GM12872 (cell line): ENCODE measurements around the gene LSM10.

Source experiments
- TF ChIP-seq, protein P1 (sequence below): IDR thresholded peaks from 3 replicates; pipeline ENCODE4 v1.5.1; 2011; ENCODE audit warnings: low read depth, mild to moderate bottlenecking, low read length, moderate library complexity; ENCODE audit not compliant: insufficient read depth

The LSM10 gene

GRCh38 chr1:36440044-36440443 is 42.3 kb upstream of the LSM10 start:
- TF ChIP-seq, protein P1, sequence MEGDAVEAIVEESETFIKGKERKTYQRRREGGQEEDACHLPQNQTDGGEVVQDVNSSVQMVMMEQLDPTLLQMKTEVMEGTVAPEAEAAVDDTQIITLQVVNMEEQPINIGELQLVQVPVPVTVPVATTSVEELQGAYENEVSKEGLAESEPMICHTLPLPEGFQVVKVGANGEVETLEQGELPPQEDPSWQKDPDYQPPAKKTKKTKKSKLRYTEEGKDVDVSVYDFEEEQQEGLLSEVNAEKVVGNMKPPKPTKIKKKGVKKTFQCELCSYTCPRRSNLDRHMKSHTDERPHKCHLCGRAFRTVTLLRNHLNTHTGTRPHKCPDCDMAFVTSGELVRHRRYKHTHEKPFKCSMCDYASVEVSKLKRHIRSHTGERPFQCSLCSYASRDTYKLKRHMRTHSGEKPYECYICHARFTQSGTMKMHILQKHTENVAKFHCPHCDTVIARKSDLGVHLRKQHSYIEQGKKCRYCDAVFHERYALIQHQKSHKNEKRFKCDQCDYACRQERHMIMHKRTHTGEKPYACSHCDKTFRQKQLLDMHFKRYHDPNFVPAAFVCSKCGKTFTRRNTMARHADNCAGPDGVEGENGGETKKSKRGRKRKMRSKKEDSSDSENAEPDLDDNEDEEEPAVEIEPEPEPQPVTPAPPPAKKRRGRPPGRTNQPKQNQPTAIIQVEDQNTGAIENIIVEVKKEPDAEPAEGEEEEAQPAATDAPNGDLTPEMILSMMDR = no peak

DNA sequence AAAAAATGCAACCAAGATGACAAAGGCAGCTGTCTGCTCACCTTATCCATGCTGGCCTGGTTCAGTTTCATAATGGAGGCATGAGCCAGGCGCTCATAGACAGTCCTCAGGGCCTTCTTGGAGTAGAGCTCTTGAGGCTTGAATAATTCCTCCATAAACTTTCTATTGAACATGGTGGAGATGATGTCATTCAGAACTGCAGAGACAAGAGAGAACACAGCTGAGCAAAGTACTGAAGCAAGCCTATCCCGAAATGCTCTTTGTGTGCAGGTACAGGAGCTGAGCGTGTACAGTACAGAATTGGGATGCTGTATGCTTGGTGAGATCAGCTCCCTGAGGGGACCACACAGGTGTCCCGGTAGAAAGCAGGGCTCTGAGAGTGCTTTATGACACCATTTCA is 41.0 kb upstream of the LSM10 start:
- TF ChIP-seq, protein P1 = no peak

GRCh38 chr1:36436821-36437220 is 39.1 kb upstream of the LSM10 start:
- TF ChIP-seq, protein P1 = no peak

DNA sequence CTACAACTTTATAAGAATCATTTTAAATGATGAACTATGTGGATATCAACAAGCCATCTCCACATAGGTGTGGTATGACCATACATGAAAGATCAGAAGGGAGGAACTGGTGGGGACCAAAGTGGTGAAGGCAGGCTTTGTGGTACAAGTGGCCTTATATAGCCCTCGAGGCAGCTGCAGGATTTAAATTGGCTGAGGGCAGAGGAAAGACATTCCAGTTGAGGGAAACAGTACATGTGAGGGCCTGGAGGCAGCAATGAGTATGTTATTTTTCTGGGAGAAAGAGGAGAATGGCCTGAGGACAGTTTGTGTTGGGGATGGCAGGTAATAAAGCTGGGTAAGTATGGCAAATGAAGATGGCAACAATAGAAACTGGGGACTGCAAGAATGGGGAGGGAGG is 35.4 kb upstream of the LSM10 start:
- TF ChIP-seq, protein P1 = no peak

GRCh38 chr1:36432616-36433015 is 34.9 kb upstream of the LSM10 start:
- TF ChIP-seq, protein P1 = no peak

- TF ChIP-seq, protein P1 = no peak
These were observed 28.1 kb upstream of the LSM10 start for GRCh38 chr1:36425791-36426190.

DNA sequence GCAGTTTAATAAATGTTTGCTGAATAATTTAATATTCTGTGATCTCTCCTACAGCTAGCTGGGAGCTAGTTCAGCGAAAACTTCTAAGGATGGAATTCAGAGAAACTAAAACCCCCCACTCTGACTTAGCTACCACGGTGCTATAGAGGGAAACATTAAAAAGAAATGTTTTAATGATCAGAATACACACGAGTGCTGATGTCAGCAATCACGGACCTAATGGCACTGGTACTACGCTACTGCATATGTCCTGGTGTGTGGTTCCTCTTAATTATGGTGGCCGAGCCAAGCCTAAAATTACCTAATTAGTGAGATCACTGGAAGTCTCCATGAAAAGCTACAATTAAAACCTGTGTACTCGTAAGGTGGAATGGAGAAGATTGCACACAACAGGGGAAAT is 23.9 kb upstream of the LSM10 start:
- TF ChIP-seq, protein P1 = no peak
